NCI-H1436 treated with DMSO at 0.1 percent for 48 hours (cell line): Measurements from ENCODE around the gene HIRA.
"Not testable (repeated sequence)": the region's sequence is repeated elsewhere in the genome, so short reads cannot be mapped to it uniquely, and the experiment has no call there.

ENCODE experiments used
- DNase-seq: peaks from one replicate; lab custom pipeline; 2025; lab: John Stamatoyannopoulos, UW

HIRA gene

GRCh38 chr22:19463008-19463407 lies 31.5 kb upstream of the HIRA start:
- DNase-seq = no peak

DNA sequence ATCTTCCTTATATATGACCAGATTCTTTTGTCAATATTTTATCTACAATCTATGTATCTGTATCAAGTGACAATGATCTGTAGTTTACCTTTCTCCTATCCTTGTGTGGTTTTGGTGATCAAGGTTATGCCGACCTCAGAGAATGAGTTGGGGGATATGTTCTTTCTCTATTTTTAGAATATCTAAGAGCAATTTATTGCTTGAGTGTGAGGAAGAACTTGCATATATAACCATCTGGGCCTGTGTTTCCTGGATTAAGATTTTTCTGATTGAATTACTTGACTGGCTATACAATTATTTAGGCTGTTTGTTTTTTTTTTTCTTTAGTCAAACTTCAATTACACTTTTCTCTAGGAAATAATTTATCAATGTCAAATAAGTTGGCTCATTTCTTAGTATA lies 30.0 kb upstream of the HIRA start:
- DNase-seq = no peak

DNA sequence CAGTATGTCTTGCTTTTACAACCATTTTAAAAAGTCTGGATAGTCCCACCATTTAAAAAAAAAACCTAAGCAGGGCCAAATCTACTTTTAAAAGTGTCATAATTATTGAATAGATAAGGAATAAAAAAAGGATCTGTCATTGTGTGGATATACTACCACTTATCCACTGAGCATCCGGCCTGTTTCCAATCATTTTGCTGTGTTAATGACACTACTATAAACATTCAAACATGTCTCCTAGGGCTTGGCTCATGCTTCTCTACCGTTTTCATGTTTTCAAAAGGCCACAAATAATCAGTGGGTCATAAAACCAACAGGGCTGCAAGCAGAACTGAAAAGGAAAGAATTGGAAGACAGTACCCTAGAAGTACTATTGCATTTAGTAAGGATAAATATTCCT lies 28.5 kb upstream of the HIRA start:
- DNase-seq = no peak

DNA sequence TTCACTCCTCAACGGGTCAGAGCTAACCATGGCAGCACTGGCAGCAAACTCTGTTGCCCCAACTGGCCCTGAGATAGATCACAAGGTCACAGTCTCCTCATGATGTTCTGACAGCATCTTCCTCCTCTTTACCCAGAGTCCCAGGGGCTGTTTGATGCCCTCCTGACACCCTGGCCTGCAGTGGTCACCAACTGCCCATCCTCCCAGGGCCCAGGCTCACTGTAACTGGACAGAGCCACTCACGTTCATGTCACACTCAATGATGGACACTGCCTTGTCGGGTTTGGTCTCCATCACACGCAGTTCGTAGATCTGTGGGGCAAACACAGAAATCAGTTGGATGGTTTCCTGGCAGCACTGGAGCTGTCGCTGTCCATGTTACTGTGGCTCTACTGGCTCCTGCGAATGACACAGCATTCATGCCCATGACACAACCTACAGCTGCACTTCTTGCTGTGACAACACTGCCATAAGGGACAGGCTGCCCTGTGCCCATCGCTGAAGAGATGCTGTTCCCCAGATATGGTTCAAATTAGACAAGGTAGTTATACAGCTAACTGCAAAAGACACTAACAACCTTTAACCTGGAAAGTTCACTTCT lies 26.4 kb upstream of the HIRA start:
- no peak for DNase-seq

- no peak for DNase-seq
These were observed 25.0 kb upstream of the HIRA start for GRCh38 chr22:19456541-19456940.

DNA sequence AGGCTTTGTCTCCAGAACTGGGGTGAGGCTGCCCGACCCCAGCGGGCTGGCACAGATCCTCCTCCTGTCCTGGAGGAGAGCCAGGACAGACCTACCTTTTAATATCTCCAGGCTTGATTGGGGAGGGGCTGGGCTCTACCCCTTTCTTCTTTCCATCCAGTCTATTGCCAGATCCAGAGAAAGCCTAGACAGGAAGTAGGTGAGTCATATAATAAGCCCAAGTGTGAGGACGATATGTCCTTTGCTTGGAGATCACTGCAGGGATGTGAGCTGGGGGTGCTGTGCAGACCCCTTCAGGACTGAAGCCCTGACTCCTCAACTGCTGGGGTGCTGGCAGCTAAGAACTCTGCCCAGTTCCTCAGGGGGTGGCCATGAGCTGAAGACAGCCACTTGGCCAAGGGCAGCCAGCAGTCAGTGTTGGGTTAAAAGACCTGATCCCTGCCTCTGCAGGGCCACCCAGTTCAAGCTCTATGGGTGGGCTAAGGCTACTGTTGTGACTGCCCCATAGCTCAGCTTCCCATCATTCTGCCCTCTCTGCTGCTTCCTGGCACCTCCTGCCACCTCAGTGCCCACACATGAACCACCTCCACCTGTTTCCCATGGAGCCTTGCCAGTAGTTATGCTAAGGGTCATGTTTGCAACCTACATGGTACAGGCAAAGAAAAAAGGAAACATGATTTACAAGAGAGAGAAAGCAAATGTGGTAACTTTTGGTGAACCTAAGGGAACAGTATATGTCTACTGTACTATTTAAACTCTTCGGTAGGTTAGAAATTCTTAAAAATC lies 24.2 kb upstream of the HIRA start:
- no peak for DNase-seq

DNA sequence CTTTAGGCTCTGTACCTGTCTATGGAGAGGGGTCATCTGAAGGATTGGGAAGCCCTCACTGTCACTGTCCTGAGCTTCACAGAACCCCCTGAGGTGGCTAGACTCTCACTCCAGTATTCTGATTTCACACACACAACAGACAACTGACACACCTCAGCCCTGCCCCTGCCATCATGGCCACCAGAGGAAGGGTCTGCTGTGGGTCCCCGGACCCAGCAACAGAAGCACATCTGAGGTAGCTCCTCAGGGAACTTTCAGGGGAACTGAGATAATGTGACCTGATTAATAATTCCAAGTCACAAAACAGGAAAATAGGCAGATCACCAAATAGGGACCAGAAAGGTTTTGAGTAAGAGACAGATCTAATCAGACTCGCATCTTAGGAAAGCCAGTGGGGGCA lies 23.5 kb upstream of the HIRA start:
- DNase-seq = no peak

- no peak for DNase-seq
These were observed 22.6 kb upstream of the HIRA start for GRCh38 chr22:19454156-19454555.

- no peak for DNase-seq
These were observed 22.2 kb upstream of the HIRA start for GRCh38 chr22:19453718-19454117.

DNA sequence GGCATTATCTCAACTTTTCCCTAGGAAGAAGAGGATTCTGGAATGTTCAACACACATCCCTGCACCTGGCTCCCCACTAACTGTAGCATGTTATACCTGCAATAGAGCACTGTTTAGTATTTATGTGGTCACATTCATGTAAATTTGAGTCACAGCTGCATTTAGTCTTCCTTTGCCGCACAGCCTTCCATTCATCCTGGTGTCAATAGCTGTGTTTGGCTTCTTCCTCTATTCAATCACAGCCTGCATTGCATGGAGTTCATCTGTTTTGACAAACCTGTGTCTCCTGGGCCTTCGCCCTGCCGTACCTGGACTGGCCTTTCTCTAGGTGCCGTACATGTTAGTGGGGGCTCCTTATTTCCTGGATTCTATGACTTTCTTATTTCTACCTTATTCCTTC lies 20.0 kb upstream of the HIRA start:
- DNase-seq = no peak

DNA sequence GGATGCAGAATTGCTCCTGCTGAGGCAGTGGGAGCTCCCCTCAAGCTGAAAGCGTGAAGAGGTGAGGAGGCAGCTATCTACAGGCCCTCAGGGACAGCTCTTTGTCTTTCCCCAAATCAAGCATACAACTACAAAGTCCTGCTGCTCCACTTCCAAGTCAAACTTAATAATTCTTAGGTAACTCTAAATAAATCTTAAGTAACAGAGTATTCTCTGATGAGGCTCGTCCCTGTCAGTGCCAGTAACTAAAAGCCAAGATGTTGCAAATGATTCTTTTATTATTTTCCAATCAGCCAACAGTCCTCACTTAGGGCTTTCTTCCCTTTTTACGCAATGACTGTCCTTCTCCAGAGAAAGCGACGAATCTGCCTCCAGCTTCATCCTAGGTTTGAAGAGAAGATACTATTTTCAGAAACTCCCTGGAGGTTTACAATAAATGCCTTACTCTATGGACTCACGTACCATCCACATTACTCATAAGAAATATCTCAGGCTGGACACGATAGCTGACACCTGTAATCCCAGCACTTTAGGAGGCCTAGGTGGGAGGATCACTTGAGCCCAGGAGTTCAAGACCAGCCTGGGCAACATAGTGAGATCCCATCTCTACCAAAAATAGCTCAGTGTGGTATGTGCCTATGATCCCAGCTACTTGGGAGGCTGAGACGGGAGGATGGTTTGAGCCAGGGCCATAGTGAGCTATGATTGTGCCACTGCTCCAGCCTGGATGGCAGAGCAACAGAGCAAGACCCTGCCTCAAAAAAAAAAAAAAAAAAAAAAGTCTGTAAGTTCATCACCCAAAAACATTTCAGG lies 19.0 kb upstream of the HIRA start:
- DNase-seq = no peak

DNA sequence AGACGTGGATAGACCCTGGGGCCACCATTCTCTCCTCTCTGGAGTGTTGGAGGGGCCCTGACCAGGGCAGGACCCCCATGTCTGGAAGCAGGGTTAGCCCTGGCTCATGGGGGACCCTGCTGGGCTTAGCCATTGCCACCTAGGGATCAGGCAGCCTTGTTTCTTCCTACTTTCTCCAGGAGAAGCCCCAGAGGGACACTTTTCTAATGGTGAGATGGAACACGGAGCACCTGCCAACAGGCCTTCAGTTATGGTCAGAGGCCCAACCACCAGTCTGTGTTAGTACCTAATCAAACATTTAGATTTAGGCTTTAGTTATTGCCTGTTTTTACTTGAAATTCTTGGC lies 17.9 kb upstream of the HIRA start:
- DNase-seq = no peak

GRCh38 chr22:19448739-19449421 lies 17.3 kb upstream of the HIRA start:
- DNase-seq = no peak

GRCh38 chr22:19448076-19448607 lies 16.6 kb upstream of the HIRA start:
- DNase-seq = peak; percentile 78

- peak; percentile 85 for DNase-seq
These were observed 16.0 kb upstream of the HIRA start, which contains the start of gene C22orf39 for GRCh38 chr22:19447330-19448075. Gene C22orf39 (minus strand): TSS chr22:19447711. CDS start chr22:19447688, 23 bp downstream.

- no peak for DNase-seq
These were observed 15.2 kb upstream of the HIRA start for GRCh38 chr22:19446603-19447329.

GRCh38 chr22:19445279-19445982 lies 13.9 kb upstream of the HIRA start:
- DNase-seq = not testable (repeated sequence)

DNA sequence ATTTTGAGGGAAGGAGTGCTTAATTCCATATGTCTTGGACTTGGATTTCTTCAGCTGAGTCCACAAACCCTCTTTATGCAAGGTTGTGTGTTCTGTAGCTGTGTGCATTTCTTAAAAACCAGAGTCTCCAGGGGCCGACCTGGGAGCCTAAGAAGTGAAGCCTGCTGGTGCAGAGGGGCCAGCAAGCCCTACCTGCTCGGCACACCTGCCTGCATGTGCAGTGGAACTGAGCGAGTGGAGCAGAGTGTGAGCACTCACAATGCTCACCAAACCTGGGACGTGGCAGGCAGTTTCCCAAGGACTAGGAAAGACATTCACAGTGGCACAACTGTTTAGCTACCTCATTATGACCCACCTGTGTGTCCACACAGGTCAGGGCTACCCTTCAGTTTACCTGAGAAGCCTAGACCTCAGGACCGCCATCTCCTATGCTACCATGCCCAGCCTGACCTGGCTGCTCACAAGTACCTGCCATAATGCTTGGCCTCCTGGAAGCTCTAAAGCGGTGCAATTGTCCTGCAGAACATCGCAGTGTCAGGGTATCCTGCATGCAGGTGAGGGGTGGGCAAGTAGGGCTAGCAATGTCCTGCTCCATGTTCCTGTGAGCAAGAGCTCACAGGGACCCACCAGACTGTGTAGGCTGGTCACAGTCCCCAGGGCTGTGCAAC lies 12.1 kb upstream of the HIRA start:
- DNase-seq = no peak

DNA sequence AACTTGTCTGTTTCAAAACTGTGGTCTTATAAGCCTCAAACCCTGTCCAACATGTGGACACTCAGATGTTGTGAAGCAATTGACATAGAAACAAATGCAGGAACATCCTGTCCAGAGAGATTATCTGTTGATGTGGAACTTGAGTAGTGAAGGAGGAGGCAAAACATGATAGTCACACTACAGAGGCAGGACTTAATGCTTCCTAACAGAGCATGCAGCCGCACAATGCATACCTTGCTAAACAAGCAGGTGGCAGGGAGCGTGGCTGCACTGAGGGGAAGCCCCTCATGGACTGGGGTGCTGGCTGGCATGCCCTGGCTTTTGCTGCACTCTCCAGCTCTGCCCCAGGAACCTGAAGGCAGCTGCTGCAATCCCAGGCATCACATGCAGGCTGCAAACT lies 10.6 kb upstream of the HIRA start:
- no peak for DNase-seq
